A673 (cell line): Measurements from ENCODE around the gene BAIAP3. TPM values are rescaled to one million over a fixed set of nuclear protein-coding genes. Genes with fewer than 3 reads are reported as not detected.

Experiments used
- BruUV-seq: library from RNA; stranded (reverse); fragments of 400-500 nt; replicated peaks from 2 replicates; lab custom pipeline; 2021; lab: Mats Ljungman, UMichigan
- CTCF ChIA-PET: fragments of 300-600 bp; sonication (Branson Sonifier 250); formaldehyde crosslinking; loops from one replicate; lab custom pipeline; 2022; ENCODE audit warnings: antibody characterized with exemption; lab: Charles Lee
- POLR2A ChIA-PET: fragments of 300-600 bp; sonication (Branson Sonifier 250); formaldehyde crosslinking; loops from one replicate; lab custom pipeline; 2022; ENCODE audit warnings: antibody characterized with exemption; ENCODE audit not compliant: low non-redundant PET; lab: Charles Lee
- DNase-seq: peaks from one replicate; pipeline ENCODE4 v3.0.0-alpha.2; 2015; ENCODE audit warnings: low spot score
- H3K27ac ChIP-seq: fragments of 200-600 bp; sonication (generic); 2 replicates; pipeline ENCODE4 v1.5.1; 2016; ENCODE audit warnings: mixed run types, low read depth, mild to moderate bottlenecking, mixed read lengths, antibody characterized with exemption, low read length; ENCODE audit not compliant: poor library complexity, severe bottlenecking
- H3K27me3 ChIP-seq: fragments of 200-600 bp; sonication (generic); replicated peaks from 2 replicates; pipeline ENCODE4 v1.6.1; 2017; ENCODE audit warnings: mixed run types, low read depth, mild to moderate bottlenecking, mixed read lengths, antibody characterized with exemption, low read length; ENCODE audit not compliant: insufficient read depth, poor library complexity
- H3K36me3 ChIP-seq: fragments of 200-600 bp; sonication (generic); 2 replicates; pipeline ENCODE4 v1.6.1; 2016; ENCODE audit warnings: mixed run types, mild to moderate bottlenecking, mixed read lengths, antibody characterized with exemption, low read length; ENCODE audit not compliant: insufficient read depth, poor library complexity, severe bottlenecking
- H3K4me1 ChIP-seq: fragments of 200-600 bp; sonication (generic); 2 replicates; pipeline ENCODE4 v1.6.1; 2017; ENCODE audit warnings: mixed run types, mild to moderate bottlenecking, mixed read lengths, antibody characterized with exemption, low read length; ENCODE audit not compliant: insufficient read depth, poor library complexity, severe bottlenecking
- H3K4me3 ChIP-seq: fragments of 200-600 bp; sonication (generic); 2 replicates; pipeline ENCODE4 v1.5.1; 2016; ENCODE audit warnings: low read depth, mixed run types, mild to moderate bottlenecking, mixed read lengths, low read length; ENCODE audit not compliant: poor library complexity, severe bottlenecking
- H3K9me3 ChIP-seq: fragments of 200-600 bp; sonication (generic); 2 replicates; pipeline ENCODE4 v1.6.1; 2016; ENCODE audit warnings: mixed run types, low read depth, mild to moderate bottlenecking, mixed read lengths, antibody characterized with exemption, low read length; ENCODE audit not compliant: poor library complexity, severe bottlenecking
- CTCF ChIP-seq: fragments of 300-800, 200-600 bp; sonication (generic); conservative IDR thresholded peaks from 2 replicates; pipeline ENCODE4 v1.5.1; 2017; ENCODE audit warnings: low read depth, mild to moderate bottlenecking, antibody characterized with exemption, low read length, moderate library complexity, mixed read lengths
- EZH2 ChIP-seq: fragments of 200-600 bp; sonication (generic); IDR thresholded peaks from 2 replicates; pipeline ENCODE4 v1.6.1; 2017; ENCODE audit warnings: borderline replicate concordance, low read depth, mild to moderate bottlenecking, mixed read lengths, antibody characterized with exemption, low read length; ENCODE audit not compliant: poor library complexity, severe bottlenecking
- intact Hi-C: fragments of 100-400 bp; cut with micrococcal nuclease; formaldehyde crosslinking; loops from one replicate; pipeline ENCODE4 v1.10.0; 2022; ENCODE audit not compliant: unreplicated experiment
- total RNA-seq: library from RNA; stranded (reverse); gene quantifications from 2 replicates; pipeline ENCODE4 v1.2.3, GENCODE V29; 2021

BAIAP3 gene
- total RNA-seq, 1 experiment from 2014 or later: 2.0 TPM

- intact Hi-C loops: no loop called here
- TF ChIP-seq CTCF (no peak), EZH2 (no peak)
- H3K9me3 ChIP-seq: no peaks in the 10 kb centered on the region
- ChIA-PET CTCF (interaction anchor here (0.6 kb wide), 1 partner anchor 32 kb away, joined by 3 read pairs; no protein-coding TSS in a partner anchor), POLR2A (no interaction called here)
- DNase-seq: no peak
- H3K4me3 ChIP-seq: no peak overlapping the region
- BruUV-seq: no TSS peak
- no peaks in the 10 kb centered on the region for H3K36me3 ChIP-seq
- no peak overlapping the region for H3K27ac ChIP-seq
- H3K27me3 ChIP-seq: no peaks in the 10 kb centered on the region
- no peaks in the 10 kb centered on the region for H3K4me1 ChIP-seq
Observed at GRCh38 chr16:1395444-1396031, 62.1 kb downstream of the BAIAP3 start.

GRCh38 chr16:1397779-1398178 is 64.3 kb downstream of the BAIAP3 start:
- DNase-seq: no peak
- POLR2A ChIA-PET: no interaction called here
- BruUV-seq: no TSS peak

GRCh38 chr16:1398351-1398750 is 64.9 kb downstream of the BAIAP3 start:
- CTCF ChIA-PET: no interaction called here
- BruUV-seq: no TSS peak
- Histone ChIP-seq H3K36me3 (no peaks in the 10 kb centered on the region), H3K9me3 (no peaks in the 10 kb centered on the region), H3K4me3 (no peak overlapping the region), H3K4me1 (no peaks in the 10 kb centered on the region), H3K27me3 (no peaks in the 10 kb centered on the region), H3K27ac (no peak overlapping the region)
- intact Hi-C loops: no loop called here
- POLR2A ChIA-PET: no interaction called here
- no peak for DNase-seq
- TF ChIP-seq CTCF: no peak

More at GRCh38 chr16:1397779-1398178, 64.3 kb downstream of the BAIAP3 start:
- Histone ChIP-seq H3K27ac (no peak overlapping the region), H3K27me3 (no peaks in the 10 kb centered on the region), H3K9me3 (no peaks in the 10 kb centered on the region), H3K36me3 (no peaks in the 10 kb centered on the region), H3K4me3 (no peak overlapping the region), H3K4me1 (no peaks in the 10 kb centered on the region)
- intact Hi-C loops: no loop called here
- TF ChIP-seq EZH2 (no peak), CTCF (no peak)
- CTCF ChIA-PET: no interaction called here

Other genes with a start within 250 kb of the BAIAP3 start
- not detected in 2 replicates for gene C1QTNF8, start 237.4 kb upstream of the BAIAP3 start, total RNA-seq
- 19.7 and 25.0 TPM in 2 replicates for gene CACNA1H, start 180.5 kb upstream of the BAIAP3 start, total RNA-seq
- gene TPSG1, start 108.4 kb upstream of the BAIAP3 start, total RNA-seq: not detected in 2 replicates
- 9.6 and 16.7 TPM in 2 replicates for gene TPSB2, start 103.5 kb upstream of the BAIAP3 start, total RNA-seq
- gene TPSAB1, start 92.9 kb upstream of the BAIAP3 start, total RNA-seq: 19.5 and 22.9 TPM in 2 replicates
- 1.7 and 2.3 TPM in 2 replicates for gene TPSD1, start 77.6 kb upstream of the BAIAP3 start, total RNA-seq
- 348 and 361 TPM in 2 replicates for gene UBE2I, start 24.0 kb upstream of the BAIAP3 start, total RNA-seq
- 55.0 and 57.2 TPM in 2 replicates for gene TSR3, start 18.2 kb downstream of the BAIAP3 start, total RNA-seq
- gene GNPTG, start 18.3 kb downstream of the BAIAP3 start, total RNA-seq: 20.9 and 32.7 TPM in 2 replicates
- gene UNKL, start 81.1 kb downstream of the BAIAP3 start, total RNA-seq: 86.7 and 88.5 TPM in 2 replicates
- gene UQCC4, start 87.1 kb downstream of the BAIAP3 start, total RNA-seq: 17.8 and 19.5 TPM in 2 replicates
- gene PERCC1, start 97.4 kb downstream of the BAIAP3 start, total RNA-seq: not detected in 2 replicates
- gene CCDC154, start 110.9 kb downstream of the BAIAP3 start, total RNA-seq: 1.2 and 1.6 TPM in 2 replicates
- gene CLCN7, start 141.4 kb downstream of the BAIAP3 start, total RNA-seq: 82.2 and 89.3 TPM in 2 replicates
- not detected in 2 replicates for gene PTX4, start 155.3 kb downstream of the BAIAP3 start, total RNA-seq
- 62.9 and 67.0 TPM in 2 replicates for gene TELO2, start 159.7 kb downstream of the BAIAP3 start, total RNA-seq
- gene TMEM204, start 200.0 kb downstream of the BAIAP3 start, total RNA-seq: not detected in 2 replicates